Stimulated activated CD4-positive, alpha-beta T cell treated with anti-CD3 and anti-CD28 coated beads, TNF-alpha, amount 100 ng/mL, for 24 hours (primary cell): ENCODE measurements around the gene SUN3.
"Not testable (repeated sequence)": the region's sequence is repeated elsewhere in the genome, so short reads cannot be mapped to it uniquely, and the experiment has no call there.

Experiments
- DNase-seq, 3 experiments: peaks; one replicate each; pipeline ENCODE4 v3.0.0-alpha.2; 2020; ENCODE audit warnings: low read depth in 3 of 3

Gene SUN3

GRCh38 chr7:48031111-48031510 is 2.2 kb upstream of the SUN3 start:
- DNase-seq: no peak

GRCh38 chr7:48025624-48026023 is 3.3 kb downstream of the SUN3 start:
- DNase-seq: no peak

- no peak for DNase-seq
Measured at GRCh38 chr7:48017674-48018073, 11.2 kb downstream of the SUN3 start.

GRCh38 chr7:48016641-48017040 is 12.3 kb downstream of the SUN3 start:
- no peak for DNase-seq

- no peak for DNase-seq
Measured at GRCh38 chr7:48011951-48012350, 17.0 kb downstream of the SUN3 start.

- no peak for DNase-seq
Measured at GRCh38 chr7:48011323-48011722, 17.6 kb downstream of the SUN3 start.

- DNase-seq: no peak
Measured at GRCh38 chr7:48009954-48010353, 19.0 kb downstream of the SUN3 start.

GRCh38 chr7:48009257-48009656 is 19.6 kb downstream of the SUN3 start:
- DNase-seq: no peak

- DNase-seq: no peak
Measured at GRCh38 chr7:48006866-48007265, 22.0 kb downstream of the SUN3 start.

GRCh38 chr7:48004638-48005037 is 24.3 kb downstream of the SUN3 start:
- DNase-seq: no peak

- no peak for DNase-seq
Measured at GRCh38 chr7:48004032-48004431, 24.9 kb downstream of the SUN3 start.

- DNase-seq: not testable (repeated sequence)
Measured at GRCh38 chr7:48000164-48000563, 28.7 kb downstream of the SUN3 start.

- DNase-seq: no peak
Measured at GRCh38 chr7:47999413-47999812, 29.5 kb downstream of the SUN3 start.

GRCh38 chr7:47992446-47992845 is 36.5 kb downstream of the SUN3 start:
- DNase-seq: no peak

GRCh38 chr7:47991741-47992311 is 37.1 kb downstream of the SUN3 start:
- peak; percentile 67 to 85 (median 72) for DNase-seq

GRCh38 chr7:47991270-47991669 is 37.6 kb downstream of the SUN3 start:
- DNase-seq: no peak

GRCh38 chr7:47990592-47990991 is 38.3 kb downstream of the SUN3 start:
- no peak for DNase-seq

- not testable (repeated sequence) for DNase-seq
Measured at GRCh38 chr7:47989607-47990400, 39.1 kb downstream of the SUN3 start.

- DNase-seq: no peak
Measured at GRCh38 chr7:47988496-47989386, 40.2 kb downstream of the SUN3 start.

GRCh38 chr7:47982610-47983009 is 46.3 kb downstream of the SUN3 start:
- DNase-seq: no peak

- DNase-seq: not testable (repeated sequence)
Measured at GRCh38 chr7:47980648-47981047, 48.3 kb downstream of the SUN3 start.

- DNase-seq: no peak
Measured at GRCh38 chr7:47979832-47980181, 49.1 kb downstream of the SUN3 start.
